Globus pallidus (tissue), 1 donor: ENCODE measurements around the gene CSE1L.
"Not testable (repeated sequence)": the region's sequence is repeated elsewhere in the genome, so short reads cannot be mapped to it uniquely, and the experiment has no call there.

Experiments
- DNase-seq: peaks from one replicate; pipeline ENCODE4 v3.0.0-alpha.2; 2015; ENCODE audit warnings: low spot score

CSE1L gene, protein sequence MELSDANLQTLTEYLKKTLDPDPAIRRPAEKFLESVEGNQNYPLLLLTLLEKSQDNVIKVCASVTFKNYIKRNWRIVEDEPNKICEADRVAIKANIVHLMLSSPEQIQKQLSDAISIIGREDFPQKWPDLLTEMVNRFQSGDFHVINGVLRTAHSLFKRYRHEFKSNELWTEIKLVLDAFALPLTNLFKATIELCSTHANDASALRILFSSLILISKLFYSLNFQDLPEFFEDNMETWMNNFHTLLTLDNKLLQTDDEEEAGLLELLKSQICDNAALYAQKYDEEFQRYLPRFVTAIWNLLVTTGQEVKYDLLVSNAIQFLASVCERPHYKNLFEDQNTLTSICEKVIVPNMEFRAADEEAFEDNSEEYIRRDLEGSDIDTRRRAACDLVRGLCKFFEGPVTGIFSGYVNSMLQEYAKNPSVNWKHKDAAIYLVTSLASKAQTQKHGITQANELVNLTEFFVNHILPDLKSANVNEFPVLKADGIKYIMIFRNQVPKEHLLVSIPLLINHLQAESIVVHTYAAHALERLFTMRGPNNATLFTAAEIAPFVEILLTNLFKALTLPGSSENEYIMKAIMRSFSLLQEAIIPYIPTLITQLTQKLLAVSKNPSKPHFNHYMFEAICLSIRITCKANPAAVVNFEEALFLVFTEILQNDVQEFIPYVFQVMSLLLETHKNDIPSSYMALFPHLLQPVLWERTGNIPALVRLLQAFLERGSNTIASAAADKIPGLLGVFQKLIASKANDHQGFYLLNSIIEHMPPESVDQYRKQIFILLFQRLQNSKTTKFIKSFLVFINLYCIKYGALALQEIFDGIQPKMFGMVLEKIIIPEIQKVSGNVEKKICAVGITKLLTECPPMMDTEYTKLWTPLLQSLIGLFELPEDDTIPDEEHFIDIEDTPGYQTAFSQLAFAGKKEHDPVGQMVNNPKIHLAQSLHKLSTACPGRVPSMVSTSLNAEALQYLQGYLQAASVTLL

DNA sequence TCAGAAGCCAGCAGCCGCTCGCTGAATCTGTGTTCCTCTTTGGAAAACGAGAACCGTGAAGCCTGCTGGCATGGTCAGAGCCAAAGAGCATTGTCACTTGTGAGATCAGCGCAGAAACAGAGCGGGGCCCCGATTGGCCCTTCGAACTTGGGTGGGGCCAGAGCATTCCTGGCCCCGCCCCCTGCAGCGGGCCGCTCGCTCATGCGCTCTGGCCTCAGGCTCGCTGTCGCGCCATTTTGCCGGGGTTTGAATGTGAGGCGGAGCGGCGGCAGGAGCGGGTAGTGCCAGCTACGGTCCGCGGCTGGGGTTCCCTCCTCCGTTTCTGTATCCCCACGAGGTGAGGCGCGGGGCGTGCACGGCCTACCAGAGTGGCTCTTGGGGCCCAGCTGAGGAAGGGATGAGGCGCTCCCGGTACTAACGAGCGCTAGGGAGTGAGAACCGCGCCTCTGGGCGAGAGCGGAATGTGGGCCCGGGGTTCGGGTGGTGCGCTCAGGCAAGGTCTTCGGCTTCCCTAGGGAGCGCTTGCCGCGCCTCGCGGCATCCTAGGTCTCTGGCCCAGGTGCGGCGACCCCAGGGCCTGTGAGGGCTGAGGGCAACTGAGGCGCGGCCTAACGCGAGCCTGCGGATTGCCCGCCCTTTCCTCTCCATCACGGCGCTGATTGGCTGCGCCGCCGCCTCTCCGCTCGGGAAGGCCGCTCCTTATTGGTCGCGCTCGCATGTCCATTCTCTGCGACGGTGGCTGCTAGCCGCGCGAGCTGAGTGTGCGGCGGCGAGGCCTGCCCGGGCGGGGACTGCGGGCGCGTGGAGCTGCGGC is at the start of gene CSE1L:
TSS of gene CSE1L (plus strand) at position 226 of the 814 bp plus-strand sequence. CDS start 12,152 bp downstream, outside the sequence.
- peak; percentile 96 for DNase-seq

DNA sequence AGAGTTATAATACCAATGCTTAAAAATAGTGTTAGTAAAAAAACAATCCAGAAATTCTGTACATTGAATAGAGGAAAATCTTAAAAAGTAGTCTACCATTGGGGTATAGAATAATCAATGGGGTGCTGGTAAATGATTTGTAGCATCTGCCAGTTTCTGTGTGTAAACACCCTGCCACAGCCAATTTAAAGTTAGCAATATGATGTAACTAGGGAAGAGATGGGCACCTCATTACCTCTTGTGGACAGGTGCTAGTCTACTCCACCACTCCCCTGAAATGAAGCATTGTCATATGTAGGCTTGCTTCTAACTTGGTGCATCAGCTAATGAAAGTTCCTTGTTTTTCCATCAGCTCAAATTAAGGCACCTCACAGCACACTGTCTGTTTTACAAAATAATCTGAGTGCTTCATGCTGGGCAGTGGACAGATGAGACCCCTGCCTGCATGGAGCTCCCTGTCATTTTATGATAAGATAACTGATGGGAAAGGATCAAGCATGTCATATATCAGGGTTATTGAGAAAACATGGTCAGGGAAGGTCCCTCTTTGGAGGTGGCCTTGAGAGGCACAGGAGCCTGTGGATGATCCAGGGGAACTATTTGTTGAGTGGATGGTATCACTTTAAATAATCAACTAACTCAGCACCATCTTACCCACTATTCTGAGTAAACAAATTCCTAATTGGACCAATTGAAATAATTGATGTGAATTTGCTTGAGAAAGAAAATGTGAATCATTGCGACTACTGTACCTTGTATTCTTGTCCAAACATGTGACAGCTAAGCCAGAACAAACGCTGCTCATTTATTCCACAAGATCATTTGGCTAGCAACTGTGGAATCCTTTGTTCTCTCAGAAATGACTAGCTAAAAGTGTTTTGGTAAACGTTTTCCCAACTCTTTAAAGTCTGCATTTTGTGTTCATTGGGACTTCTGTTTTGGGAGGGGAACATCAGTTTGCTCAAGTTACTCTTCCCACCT is 45.9 kb upstream of the CSE1L start:
- DNase-seq = peak; percentile 71

DNA sequence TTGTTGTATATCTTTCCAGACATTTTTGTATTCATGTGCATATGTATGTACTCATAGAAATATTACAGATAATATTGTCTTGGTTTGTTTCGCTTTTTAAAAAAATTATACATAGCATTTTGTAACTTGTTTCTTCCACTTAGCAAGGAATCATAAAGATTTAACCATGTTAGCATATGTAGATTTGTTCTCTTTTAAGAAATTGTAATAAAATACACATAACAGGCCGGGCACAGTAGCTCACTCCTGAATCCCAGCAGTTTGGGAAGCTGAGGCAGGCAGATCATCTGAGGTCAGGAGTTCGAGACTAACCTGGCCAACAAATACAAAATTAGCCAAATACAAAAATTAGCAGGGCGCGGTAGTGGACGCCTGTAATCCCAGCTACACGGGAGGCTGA is 44.4 kb upstream of the CSE1L start:
- DNase-seq = no peak

DNA sequence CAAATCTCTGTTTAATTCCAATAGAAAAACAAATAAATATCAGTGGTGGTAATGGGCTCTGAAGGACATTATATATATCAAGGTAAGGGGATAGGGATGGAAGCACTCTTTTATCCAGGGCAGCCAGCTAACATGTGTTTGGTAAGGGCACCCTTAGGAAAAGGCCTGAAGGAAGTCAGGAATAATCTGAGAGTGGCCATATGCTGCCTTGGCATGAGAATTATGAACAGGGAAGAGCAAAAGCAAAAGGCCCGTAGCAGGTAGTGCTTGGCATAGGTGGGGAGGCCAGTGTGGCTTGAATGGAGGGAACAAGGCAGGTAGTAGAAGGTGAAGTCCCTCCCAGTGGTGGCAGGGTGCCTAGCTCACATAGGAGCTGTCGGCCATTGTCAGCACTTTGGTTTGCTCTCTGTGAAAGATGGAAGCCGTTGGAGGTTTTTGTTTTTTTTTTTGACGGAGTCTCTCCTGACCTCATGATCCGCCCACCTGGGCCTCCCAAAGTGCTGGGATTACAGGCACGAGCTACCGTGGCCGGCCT is 39.6 kb upstream of the CSE1L start:
- no peak for DNase-seq

GRCh38 chr20:49009899-49010631 is 36.0 kb upstream of the CSE1L start:
- DNase-seq = no peak

DNA sequence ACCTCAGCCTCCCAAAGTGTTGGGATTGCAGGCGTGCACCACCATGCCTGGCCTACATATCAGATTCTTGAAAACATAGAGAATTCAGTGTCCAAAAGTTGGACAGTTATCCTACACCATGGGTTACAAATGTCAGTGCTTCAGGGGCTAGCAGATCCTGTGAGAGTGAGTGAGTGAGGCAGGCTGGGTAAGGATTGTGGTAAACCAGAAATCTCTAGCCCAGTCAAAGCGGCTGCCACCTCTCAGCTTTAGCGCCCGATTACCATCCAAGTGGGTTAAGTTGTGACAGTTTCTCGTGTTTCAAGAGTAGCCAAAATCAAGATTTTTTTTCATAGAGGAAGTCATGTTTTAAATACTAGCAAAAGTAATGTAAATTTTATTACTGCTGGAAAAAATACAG is 21.9 kb upstream of the CSE1L start:
- no peak for DNase-seq

DNA sequence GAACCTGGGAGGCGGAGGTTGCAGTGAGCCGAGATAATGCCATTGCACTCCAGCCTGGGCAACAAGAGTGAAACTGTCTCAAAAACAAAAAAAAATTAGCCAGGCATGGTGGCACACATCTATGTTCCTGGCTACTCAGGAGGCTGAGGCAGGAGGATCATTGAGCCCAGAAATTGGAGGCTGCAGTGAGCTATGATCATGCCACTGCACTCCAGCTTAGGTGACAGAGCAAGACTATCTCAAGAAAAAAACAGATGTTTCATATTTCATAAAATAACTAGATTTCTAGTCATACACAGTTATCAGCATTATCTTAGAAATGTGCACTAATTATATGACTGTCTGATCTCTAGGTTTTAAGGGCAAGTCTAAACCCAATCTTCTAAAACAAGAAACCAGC is 17.9 kb upstream of the CSE1L start:
- not testable (repeated sequence) for DNase-seq

DNA sequence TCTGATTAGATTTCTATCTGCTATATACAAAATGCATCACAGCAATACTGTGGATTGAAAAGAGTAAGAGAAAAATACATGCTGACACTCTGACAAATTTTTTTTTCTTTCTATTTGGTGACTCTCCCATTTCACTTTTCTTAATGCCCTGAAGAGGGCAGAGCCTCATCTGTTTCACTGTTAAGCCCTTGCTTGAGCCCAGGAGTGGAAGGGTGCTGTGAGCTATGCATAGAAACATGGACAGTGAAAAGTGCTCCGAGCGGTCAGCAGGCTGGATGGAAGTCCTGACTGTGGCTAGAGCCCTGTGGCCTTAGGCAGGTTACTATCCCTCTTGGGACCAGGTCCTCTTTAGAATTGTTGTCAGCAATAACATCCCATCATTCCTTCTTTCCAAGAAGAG is 17.4 kb upstream of the CSE1L start:
- peak; percentile 47 for DNase-seq

- no peak for DNase-seq
These were observed 16.9 kb upstream of the CSE1L start for GRCh38 chr20:49029203-49029602.

- no peak for DNase-seq
These were observed 15.0 kb upstream of the CSE1L start for GRCh38 chr20:49030954-49031619.

DNA sequence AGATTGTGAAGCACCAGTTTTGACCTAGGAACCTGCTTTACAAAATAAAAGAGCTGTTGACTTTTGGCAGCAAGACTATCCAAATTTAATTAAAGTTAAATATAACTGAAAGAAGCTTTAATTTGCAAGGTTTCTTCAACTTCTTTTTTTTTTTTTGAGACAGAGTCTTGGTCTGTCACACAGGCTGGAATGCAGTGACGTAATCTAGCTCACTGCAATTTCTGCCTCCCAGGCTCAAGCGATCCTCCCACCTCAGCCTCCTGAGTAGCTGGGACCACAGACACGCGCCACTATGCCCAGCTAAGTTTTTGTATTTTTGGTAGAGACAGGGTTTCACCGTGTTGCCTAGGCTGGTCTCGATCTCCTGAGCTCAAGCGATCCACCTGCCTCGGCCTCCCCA is 13.7 kb upstream of the CSE1L start:
- DNase-seq = no peak

- no peak for DNase-seq
These were observed 11.9 kb upstream of the CSE1L start for GRCh38 chr20:49034070-49034732.

DNA sequence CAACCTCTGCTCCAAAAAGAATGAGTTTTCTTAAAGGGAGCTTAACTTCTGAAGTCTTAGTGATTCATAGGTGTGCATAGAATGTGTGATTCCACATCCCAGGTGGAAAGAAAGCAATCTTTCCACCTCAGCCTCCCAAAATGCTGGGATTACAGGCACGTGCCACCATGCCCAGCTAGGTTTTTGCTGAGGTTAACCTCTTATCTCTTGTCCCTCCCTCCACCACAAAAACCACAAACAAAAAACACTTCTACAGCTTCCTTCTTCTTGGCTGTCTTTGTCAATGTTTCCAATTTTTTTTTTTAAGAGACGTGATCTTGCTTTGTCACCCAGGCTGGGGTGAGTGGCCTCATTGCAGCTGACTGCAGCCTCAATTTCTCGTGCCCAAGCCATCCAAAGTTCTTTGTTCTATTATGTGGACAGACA is 8.1 kb upstream of the CSE1L start:
- DNase-seq = no peak

GRCh38 chr20:49039854-49040253 is 6.3 kb upstream of the CSE1L start:
- no peak for DNase-seq

GRCh38 chr20:49043000-49043399 is 3.1 kb upstream of the CSE1L start:
- DNase-seq = no peak

GRCh38 chr20:49045440-49046086 is 549 bp upstream of the CSE1L start:
- DNase-seq = no peak

- peak; percentile 68 for DNase-seq
These were observed 6.2 kb downstream of the CSE1L start for GRCh38 chr20:49052334-49052733.

GRCh38 chr20:49054056-49054643 is 8.0 kb downstream of the CSE1L start:
- DNase-seq = no peak
